Left renal cortex interstitium (tissue), 4 donors: ENCODE measurements around the gene PCCA. TPM values are rescaled to one million over a fixed set of nuclear protein-coding genes. Genes with fewer than 3 reads are reported as not detected.
A peak's percentile ranks its signal among the peaks of the same experiment; 100 is the strongest.
"Not testable (repeated sequence)": the region's sequence is repeated elsewhere in the genome, so short reads cannot be mapped to it uniquely, and the experiment has no call there.

Experiments used
- DNase-seq, 4 donors: peaks; one replicate each; pipeline ENCODE4 v3.0.0-alpha.2; 2013; ENCODE audit warnings: low read depth in 4 of 4, low spot score in 2 of 4, missing footprints in 1 of 4
- polyA plus RNA-seq, 4 donors: library from polyadenylated mRNA; unstranded; fragments of 120-200 nt; gene quantifications; one replicate each; pipeline ENCODE4 v1.2.1, GENCODE V29; 2013; ENCODE audit not compliant: insufficient read length in 4 of 4

The PCCA gene
- polyA plus RNA-seq, 4 donors: 45.1 to 66.6 (median 54.9) TPM

DNA sequence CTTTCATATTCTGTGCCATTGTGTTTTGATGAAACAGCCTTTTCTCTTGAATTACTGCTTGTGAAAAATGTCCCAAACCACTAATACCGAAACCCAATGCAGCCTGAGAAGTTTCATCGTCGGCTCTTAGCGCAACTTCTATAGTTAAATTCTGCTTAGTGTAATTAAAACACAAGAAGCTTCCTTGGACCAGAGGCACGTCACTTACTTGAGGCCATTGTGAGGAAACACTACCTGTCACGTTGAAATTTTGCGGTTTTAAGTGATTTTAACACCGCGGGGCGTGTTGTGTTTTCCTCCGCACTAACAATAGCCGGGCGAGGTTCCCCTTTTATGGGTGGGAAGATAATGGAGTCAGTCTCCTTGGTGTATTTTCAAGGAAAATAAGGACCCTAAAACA is 428.8 kb downstream of the PCCA start:
- DNase-seq: no peak

DNA sequence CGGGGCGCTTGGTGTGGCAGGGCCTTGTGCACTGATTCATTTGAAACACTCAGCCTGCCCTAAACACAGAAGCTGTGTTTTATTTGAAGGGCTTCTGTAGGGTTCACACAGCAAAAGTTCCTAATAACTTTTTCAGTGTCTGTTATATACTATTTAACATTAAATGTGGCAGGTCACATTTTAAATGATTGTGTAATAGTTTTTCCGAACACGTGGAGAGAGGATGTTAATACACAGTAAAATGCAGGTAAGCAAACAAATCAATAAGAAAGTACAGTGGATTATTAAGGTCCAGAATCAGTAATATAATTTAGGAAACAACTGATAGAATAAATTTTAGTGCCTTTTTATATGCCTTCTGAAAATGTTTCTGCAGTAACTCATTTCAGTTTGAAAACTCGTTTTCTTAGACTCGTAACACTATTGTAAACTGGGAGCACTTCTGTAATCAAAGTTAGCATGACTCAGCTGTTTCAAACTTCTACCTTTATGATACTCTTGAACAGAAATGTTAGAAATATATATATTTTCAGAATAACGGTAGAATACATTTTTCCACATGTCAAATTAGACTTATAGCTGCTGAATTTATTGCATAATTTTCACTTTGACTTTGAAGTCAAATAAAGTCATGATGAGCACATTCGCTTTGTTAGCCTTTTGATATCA is 429.6 kb downstream of the PCCA start:
- DNase-seq: no peak

DNA sequence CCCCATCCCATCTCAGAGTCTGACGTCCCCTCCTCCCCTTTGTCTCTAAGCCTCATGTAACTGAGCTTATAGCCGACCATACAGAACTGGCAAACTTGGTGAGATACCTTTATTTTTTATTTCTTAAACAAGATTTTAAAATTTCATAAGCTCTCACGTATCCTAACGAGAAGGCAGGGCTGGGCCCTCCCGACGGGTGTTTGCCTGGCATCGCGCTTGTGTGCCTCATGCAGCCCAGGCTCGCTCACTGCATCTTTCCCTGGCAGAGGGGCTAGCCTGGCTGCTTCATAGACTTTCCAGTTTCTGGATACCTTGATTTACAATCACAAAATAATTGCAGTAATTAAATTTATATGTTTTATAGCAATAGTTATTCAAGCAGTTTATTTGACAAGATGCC is 430.7 kb downstream of the PCCA start:
- no peak for DNase-seq

- DNase-seq: peak in 1 of 4 donors; percentile 38
Observed at GRCh38 chr13:100520936-100521850, 432.3 kb downstream of the PCCA start.

- DNase-seq: no peak
Observed at GRCh38 chr13:100521851-100522617, 433.1 kb downstream of the PCCA start.

- DNase-seq: no peak
Observed at GRCh38 chr13:100522618-100523309, 433.9 kb downstream of the PCCA start.

DNA sequence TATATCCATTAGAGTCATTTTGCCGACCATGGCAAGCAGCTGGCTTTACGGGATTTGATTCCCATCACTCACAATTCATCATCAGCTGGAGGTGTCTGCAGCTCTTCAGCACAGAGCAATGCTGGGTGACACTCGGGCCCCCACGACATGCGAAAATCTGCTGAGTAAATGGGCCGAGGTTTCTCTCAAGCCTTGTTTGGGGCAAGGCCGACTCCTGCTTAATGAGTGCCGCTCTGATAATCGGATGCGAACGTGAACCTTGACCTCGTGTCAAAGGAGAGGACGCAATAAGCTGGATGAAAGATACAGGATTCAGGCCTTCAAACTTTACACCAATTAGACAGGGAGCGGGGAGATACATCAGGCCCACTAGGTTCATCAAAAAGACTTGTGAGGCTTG is 434.5 kb downstream of the PCCA start:
- DNase-seq: no peak

DNA sequence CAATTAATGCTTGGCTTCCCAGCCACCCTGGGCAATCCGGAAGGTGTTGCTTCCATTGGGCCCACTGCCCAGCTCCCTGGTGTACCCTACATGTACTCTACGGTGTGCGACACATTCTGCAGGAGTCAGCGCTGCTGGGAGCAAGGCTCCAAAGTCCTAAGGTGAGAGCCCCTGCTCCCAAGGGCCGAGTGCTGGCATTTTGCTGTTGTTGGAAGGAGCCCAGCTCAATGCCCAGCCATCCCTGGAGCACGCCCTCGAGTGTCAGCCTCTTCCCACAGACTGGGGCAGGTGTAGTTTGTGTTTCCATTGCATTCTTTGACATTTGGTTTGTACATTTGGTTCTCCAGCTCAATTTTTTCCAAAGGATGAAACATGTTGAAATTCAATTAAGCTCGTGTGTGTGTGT is 435.1 kb downstream of the PCCA start:
- DNase-seq: no peak

GRCh38 chr13:100524688-100525087 is 435.8 kb downstream of the PCCA start:
- not testable (repeated sequence) for DNase-seq

- DNase-seq: no peak
Observed at GRCh38 chr13:100525453-100526317, 436.8 kb downstream of the PCCA start.

GRCh38 chr13:100526318-100527000 is 437.6 kb downstream of the PCCA start:
- DNase-seq: no peak

DNA sequence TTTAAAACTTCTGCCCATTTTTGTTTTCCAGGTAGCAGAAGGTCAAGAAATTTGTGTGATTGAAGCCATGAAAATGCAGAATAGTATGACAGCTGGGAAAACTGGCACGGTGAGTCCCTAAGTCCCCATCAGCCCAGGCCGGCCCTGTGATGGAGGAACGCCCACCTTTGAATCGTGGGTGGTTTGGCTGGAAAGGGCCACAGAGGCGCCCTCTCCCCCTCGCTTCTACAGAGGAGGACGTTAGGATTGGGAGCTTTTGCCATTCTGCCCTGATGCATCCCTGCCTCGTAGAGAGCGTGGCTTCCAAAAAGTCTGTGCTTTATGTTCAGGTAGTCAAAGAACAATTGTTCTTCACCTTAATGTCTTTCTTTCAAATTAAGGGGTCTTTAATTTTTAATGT is 438.8 kb downstream of the PCCA start:
- DNase-seq: no peak

- DNase-seq: no peak
Observed at GRCh38 chr13:100528353-100528752, 439.5 kb downstream of the PCCA start.

- DNase-seq: no peak
Observed at GRCh38 chr13:100528820-100529219, 439.9 kb downstream of the PCCA start.

DNA sequence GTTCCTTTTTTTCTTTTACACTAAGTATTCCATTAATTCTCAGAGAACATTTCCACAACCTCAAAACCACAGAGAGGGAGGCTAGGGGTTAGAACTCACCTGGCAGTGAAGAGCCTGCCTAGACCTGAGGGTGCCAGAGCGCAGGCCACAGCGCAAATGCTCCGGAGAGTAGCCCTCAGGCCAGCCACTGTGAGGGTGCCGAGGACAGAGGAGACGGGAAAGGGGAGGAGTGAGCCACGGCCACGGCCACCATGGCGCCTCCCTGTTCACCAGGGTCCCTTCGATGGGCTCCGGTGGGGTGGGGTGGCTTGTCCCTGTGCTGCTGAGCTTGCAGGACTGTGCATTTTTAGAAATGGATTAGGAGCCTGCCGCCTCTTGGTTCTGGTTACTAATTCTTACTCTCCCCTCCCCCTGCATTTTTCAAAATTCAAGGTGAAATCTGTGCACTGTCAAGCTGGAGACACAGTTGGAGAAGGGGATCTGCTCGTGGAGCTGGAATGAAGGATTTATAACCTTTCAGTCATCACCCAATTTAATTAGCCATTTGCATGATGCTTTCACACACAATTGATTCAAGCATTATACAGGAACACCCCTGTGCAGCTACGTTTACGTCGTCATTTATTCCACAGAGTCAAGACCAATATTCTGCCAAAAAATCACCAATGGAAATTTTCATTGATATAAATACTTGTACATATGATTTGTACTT is 440.9 kb downstream of the PCCA start:
- no peak for DNase-seq

- no peak for DNase-seq
Observed at GRCh38 chr13:100530671-100531213, 441.8 kb downstream of the PCCA start.

DNA sequence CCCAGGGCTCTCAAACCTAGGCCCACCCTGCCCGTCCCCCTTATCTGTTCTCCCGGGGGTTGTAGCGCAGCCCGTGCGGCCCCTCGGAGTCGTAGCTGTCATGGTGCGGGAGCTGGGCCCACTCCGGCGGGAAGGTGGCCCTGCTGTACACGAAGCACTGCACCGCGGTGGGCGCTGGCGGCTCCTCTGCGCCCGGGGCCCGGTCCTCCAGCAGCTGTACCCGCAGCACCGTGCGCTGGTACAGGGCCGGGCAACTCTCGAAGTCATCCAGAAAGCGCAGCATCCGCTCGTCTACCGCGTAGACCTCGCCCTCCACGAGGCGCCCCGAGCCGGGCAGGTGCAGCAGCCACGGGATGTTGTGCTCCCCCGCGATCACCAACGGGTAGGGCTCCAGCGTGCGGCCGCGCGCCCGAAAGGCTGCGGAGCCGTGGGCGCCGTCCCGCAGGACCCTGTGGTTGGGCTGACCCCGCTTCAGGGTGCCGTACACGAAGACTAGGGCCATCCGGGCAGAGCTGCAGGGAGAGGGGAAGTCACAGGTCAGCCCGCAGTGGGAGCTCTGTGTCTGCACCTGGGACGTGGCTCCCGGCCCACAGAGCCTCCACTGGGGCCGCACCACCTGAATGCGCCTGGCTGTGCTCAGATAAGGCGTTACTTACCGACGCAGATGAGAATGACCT is 443.3 kb downstream of the PCCA start:
- no peak for DNase-seq
